ENCODE data around the gene TENM4. TPM values are rescaled to one million over a fixed set of nuclear protein-coding genes. Genes with fewer than 3 reads are reported as not detected.
"Not testable (repeated sequence)": the region's sequence is repeated elsewhere in the genome, so short reads cannot be mapped to it uniquely, and the experiment has no call there.

TENM4 gene
- polyA plus RNA-seq, 12 donors = 6.1 to 12.6 (median 7.8) TPM; not detected in 1

- DNase-seq = no peak
Measured at GRCh38 chr11:78902771-78903507, 537.9 kb downstream of the TENM4 start.

GRCh38 chr11:78901831-78902230 is 539.0 kb downstream of the TENM4 start:
- no peak for DNase-seq

GRCh38 chr11:78898266-78898775 is 542.5 kb downstream of the TENM4 start:
- DNase-seq = no peak

- no peak for DNase-seq
Measured at GRCh38 chr11:78893996-78894395, 546.8 kb downstream of the TENM4 start.

GRCh38 chr11:78889698-78890097 is 551.1 kb downstream of the TENM4 start:
- DNase-seq = no peak

GRCh38 chr11:78886616-78887015 is 554.2 kb downstream of the TENM4 start:
- DNase-seq = no peak

GRCh38 chr11:78884761-78885160 is 556.1 kb downstream of the TENM4 start:
- DNase-seq = no peak

- no peak for DNase-seq
Measured at GRCh38 chr11:78883506-78883905, 557.3 kb downstream of the TENM4 start.

- DNase-seq = not testable (repeated sequence)
Measured at GRCh38 chr11:78879094-78879980, 561.5 kb downstream of the TENM4 start.

GRCh38 chr11:78878631-78879030 is 562.2 kb downstream of the TENM4 start:
- DNase-seq = no peak

GRCh38 chr11:78876676-78877075 is 564.2 kb downstream of the TENM4 start:
- DNase-seq = no peak

- no peak for DNase-seq
Measured at GRCh38 chr11:78870655-78871054, 570.2 kb downstream of the TENM4 start.

- DNase-seq = no peak
Measured at GRCh38 chr11:78869293-78869692, 571.5 kb downstream of the TENM4 start.

GRCh38 chr11:78868563-78868962 is 572.3 kb downstream of the TENM4 start:
- DNase-seq = no peak

- peak; percentile 43 for DNase-seq
Measured at GRCh38 chr11:78860720-78861422, 580.0 kb downstream of the TENM4 start.

- DNase-seq = no peak
Measured at GRCh38 chr11:78857688-78858087, 583.1 kb downstream of the TENM4 start.

- DNase-seq = no peak
Measured at GRCh38 chr11:78856211-78856610, 584.6 kb downstream of the TENM4 start.

- no peak for DNase-seq
Measured at GRCh38 chr11:78855116-78855515, 585.7 kb downstream of the TENM4 start.

- no peak for DNase-seq
Measured at GRCh38 chr11:78853521-78853920, 587.3 kb downstream of the TENM4 start.

- no peak for DNase-seq
Measured at GRCh38 chr11:78851878-78852586, 588.8 kb downstream of the TENM4 start.

- DNase-seq = no peak
Measured at GRCh38 chr11:78850078-78850477, 590.8 kb downstream of the TENM4 start.
